Panc1 (cell line): ENCODE results near the gene LYPD6. TPM values are rescaled to one million over a fixed set of nuclear protein-coding genes. Genes with fewer than 3 reads are reported as not detected.

ENCODE experiments used
- ATAC-seq: fragments of 200-7000 bp; cut with Tn5 transposase; 2 replicates; pipeline ENCODE4 v1.9.1; 2020; ENCODE audit warnings: mild to moderate bottlenecking, moderate library complexity
- BruUV-seq: library from RNA; stranded (reverse); fragments of 400-500 nt; replicated peaks from 2 replicates; lab custom pipeline; 2021; lab: Mats Ljungman, UMichigan
- CTCF ChIA-PET: fragments of 300-600 bp; sonication (Branson Sonifier 250); formaldehyde crosslinking; loops from one replicate; lab custom pipeline; 2022; ENCODE audit warnings: antibody characterized with exemption; lab: Charles Lee
- POLR2A ChIA-PET: fragments of 300-600 bp; sonication (Branson Sonifier 250); formaldehyde crosslinking; loops from one replicate; lab custom pipeline; 2022; ENCODE audit warnings: antibody characterized with exemption; lab: Charles Lee
- DNase-seq: peaks from one replicate; pipeline ENCODE4 v3.0.0-alpha.2; 2010; ENCODE audit warnings: low read depth, low spot score
- H3K27ac ChIP-seq: 2 replicates; pipeline ENCODE4 v1.5.1; 2011; ENCODE audit warnings: mild to moderate bottlenecking, low read length, inconsistent platforms
- H3K27me3 ChIP-seq: fragments of 200-500 bp; sonication (Bioruptor generic); 2 replicates; pipeline ENCODE4 v1.6.0; 2014; ENCODE audit warnings: low read length, inconsistent platforms; ENCODE audit not compliant: control insufficient read depth, insufficient read depth
- H3K36me3 ChIP-seq: fragments of 200-500 bp; sonication (Bioruptor generic); 2 replicates; pipeline ENCODE4 v1.5.1; 2014; ENCODE audit warnings: inconsistent platforms, mild to moderate bottlenecking, low read length, moderate library complexity; ENCODE audit not compliant: control insufficient read depth, insufficient read depth
- H3K4me1 ChIP-seq: 2 replicates; pipeline ENCODE4 v1.5.1; 2011; ENCODE audit warnings: inconsistent platforms, mild to moderate bottlenecking, low read length, moderate library complexity; ENCODE audit not compliant: control insufficient read depth, insufficient read depth
- H3K4me3 ChIP-seq, 2 experiments: 2 replicates each; pipeline ENCODE4 v1.5.1; 2011 to 2012; ENCODE audit warnings: low read depth in 2 of 2, low read length in 2 of 2, mild to moderate bottlenecking in 2 of 2, inconsistent platforms in 1 of 2, moderate library complexity in 1 of 2
- H3K9me3 ChIP-seq: fragments of 200-500 bp; sonication (Bioruptor generic); 2 replicates; pipeline ENCODE4 v1.5.1; 2014; ENCODE audit warnings: low read depth, mild to moderate bottlenecking, inconsistent platforms, low read length, moderate library complexity; ENCODE audit not compliant: control insufficient read depth, insufficient read depth
- CTCF ChIP-seq: fragments of 450-650 bp; IDR thresholded peaks from 2 replicates; pipeline ENCODE4 v1.5.1; 2017; ENCODE audit warnings: mild to moderate bottlenecking
- POLR2AphosphoS5 ChIP-seq: IDR thresholded peaks from 2 replicates; pipeline ENCODE4 v1.6.1; 2012; ENCODE audit warnings: mild to moderate bottlenecking, low read depth, low read length, moderate library complexity
- REST ChIP-seq, 2 experiments: IDR thresholded peaks; 2 replicates each; pipeline ENCODE4 v1.6.1; 2011 to 2012; ENCODE audit warnings: low read depth in 2 of 2, control low read depth in 1 of 2, low read length in 1 of 2, mild to moderate bottlenecking in 1 of 2, moderate library complexity in 1 of 2; ENCODE audit not compliant: insufficient read depth in 1 of 2
- SIN3A ChIP-seq: IDR thresholded peaks from 2 replicates; pipeline ENCODE4 v1.6.1; 2012; ENCODE audit warnings: low read depth, mild to moderate bottlenecking, low read length, moderate library complexity, borderline replicate concordance; ENCODE audit not compliant: insufficient read depth
- TCF7L2 ChIP-seq: IDR thresholded peaks from 2 replicates; pipeline ENCODE4 v1.6.1; 2011; ENCODE audit warnings: mild to moderate bottlenecking, low read depth, low read length, inconsistent platforms
- in situ Hi-C: cut with HindIII; loops from 2 replicates; pipeline ENCODE4 v1.10.0; 2016; ENCODE audit warnings: low sequenced_read_pairs, low pct_unique_long_range_greater_than_20kb
- intact Hi-C: fragments of 100-400 bp; cut with micrococcal nuclease; formaldehyde crosslinking; loops from one replicate; pipeline ENCODE4 v1.10.0; 2022; ENCODE audit not compliant: unreplicated experiment
- total RNA-seq: library from RNA; stranded (reverse); gene quantifications from one replicate; pipeline ENCODE4 v1.2.1, GENCODE V29; 2021; ENCODE audit not compliant: unreplicated experiment

LYPD6 gene
- total RNA-seq, 1 experiment from 2014 or later: 0.31 TPM

- POLR2A ChIA-PET: no interaction called here
- H3K9me3 ChIP-seq: no peaks in the 10 kb centered on the region
- H3K4me1 ChIP-seq: no peaks in the 10 kb centered on the region
- no peak for ATAC-seq
- in situ Hi-C loops: no loop called here
- DNase-seq: no peak
- no peak overlapping the region for H3K27ac ChIP-seq
- intact Hi-C loops: no loop called here
- peaks cover 2% of the 10 kb centered on the region; the same call in 1 of the 2 replicates for H3K27me3 ChIP-seq
- no peaks in the 10 kb centered on the region for H3K36me3 ChIP-seq
- TF ChIP-seq CTCF (no peak), POLR2AphosphoS5 (no peak)
- no peak overlapping the region for H3K4me3 ChIP-seq
- BruUV-seq: no TSS peak
- CTCF ChIA-PET: no interaction called here
These were observed 49.8 kb downstream of the LYPD6 start for GRCh38 chr2:149380205-149380604.

GRCh38 chr2:149383340-149383739 lies 53.0 kb downstream of the LYPD6 start:
- Histone ChIP-seq H3K4me1 (no peaks in the 10 kb centered on the region), H3K4me3 (no peak overlapping the region), H3K27ac (no peak overlapping the region), H3K36me3 (no peaks in the 10 kb centered on the region), H3K27me3 (peaks cover 2% of the 10 kb centered on the region; the same call in 1 of the 2 replicates), H3K9me3 (no peaks in the 10 kb centered on the region)
- intact Hi-C loops (no loop called here), in situ Hi-C loops (no loop called here)
- TF ChIP-seq REST (IDR thresholded peaks at IDR 0.05; ENCODE audit: insufficient read depth in 1 of 2, low read depth in 2 of 2, low read length in 1 of 2) (no peak), POLR2AphosphoS5 (no peak), CTCF (no peak), SIN3A (no peak), TCF7L2 (no peak)
- BruUV-seq: no TSS peak
- POLR2A ChIA-PET: no interaction called here
- DNase-seq: no peak
- CTCF ChIA-PET: no interaction called here
- ATAC-seq: no peak
